HPDE6-E6E7 (cell line): ENCODE data around the gene FBLIM1.
"Not testable (repeated sequence)": the region's sequence is repeated elsewhere in the genome, so short reads cannot be mapped to it uniquely, and the experiment has no call there.

Experiments
- DNase-seq: peaks from one replicate; pipeline ENCODE4 v3.0.0; 2011; ENCODE audit warnings: missing footprints; ENCODE audit errors: extremely low spot score

The FBLIM1 gene

DNA sequence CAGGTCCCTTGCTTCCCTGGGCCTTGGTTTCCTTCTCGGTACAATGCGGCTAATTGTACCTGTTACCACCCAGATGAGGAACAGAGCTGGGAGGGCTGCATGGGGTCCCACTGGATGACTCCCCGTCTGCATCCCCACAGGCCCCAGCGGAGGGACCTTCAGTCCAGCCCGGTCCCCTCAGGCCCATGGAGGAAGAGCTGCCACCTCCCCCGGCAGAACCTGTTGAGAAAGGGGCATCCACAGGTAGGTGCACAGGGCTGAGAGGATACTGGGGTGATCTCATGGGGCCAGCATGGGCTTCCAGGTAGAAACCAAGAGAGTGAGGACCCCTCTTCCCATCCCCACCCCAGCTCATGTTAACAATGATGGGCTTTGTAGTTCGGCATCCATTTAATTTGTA, 9.8 kb downstream of the FBLIM1 start:
- DNase-seq: no peak

GRCh38 chr1:15770313-15770962, 11.8 kb downstream of the FBLIM1 start:
- no peak for DNase-seq

DNA sequence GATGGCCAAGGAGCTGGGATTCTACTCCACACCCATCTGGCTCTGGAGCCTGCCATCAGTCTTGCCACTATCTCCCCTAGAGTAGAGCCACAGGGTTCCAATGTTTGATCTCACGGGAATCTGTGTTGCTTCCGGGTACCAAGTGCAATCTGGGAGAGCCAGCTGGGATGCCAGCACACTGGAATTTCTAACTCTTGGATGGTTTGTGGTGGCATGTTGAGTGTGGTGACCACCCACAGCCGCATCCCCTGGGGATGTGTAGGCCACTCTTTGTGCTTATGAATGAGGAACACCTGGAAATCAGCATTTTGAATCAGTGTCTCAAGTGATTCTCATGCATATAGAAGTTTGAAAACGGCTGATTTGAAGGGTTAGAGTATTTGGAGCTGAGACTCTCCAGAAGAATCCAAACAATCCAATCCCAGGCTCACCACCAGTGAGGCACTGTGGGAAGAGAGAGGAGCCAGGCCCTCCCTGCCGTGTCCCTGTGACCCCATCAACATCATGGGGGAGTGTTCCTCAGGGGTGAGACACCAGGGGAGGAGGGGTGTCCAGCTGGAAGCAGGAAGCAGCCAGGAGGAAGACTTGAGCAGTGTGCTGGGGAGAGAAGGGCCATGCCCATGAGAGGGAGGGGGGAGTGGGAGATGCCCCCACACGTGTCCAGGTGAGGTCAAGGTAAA, 13.4 kb downstream of the FBLIM1 start:
- DNase-seq: no peak

- DNase-seq: no peak
Measured at GRCh38 chr1:15775706-15776105, 17.1 kb downstream of the FBLIM1 start.

DNA sequence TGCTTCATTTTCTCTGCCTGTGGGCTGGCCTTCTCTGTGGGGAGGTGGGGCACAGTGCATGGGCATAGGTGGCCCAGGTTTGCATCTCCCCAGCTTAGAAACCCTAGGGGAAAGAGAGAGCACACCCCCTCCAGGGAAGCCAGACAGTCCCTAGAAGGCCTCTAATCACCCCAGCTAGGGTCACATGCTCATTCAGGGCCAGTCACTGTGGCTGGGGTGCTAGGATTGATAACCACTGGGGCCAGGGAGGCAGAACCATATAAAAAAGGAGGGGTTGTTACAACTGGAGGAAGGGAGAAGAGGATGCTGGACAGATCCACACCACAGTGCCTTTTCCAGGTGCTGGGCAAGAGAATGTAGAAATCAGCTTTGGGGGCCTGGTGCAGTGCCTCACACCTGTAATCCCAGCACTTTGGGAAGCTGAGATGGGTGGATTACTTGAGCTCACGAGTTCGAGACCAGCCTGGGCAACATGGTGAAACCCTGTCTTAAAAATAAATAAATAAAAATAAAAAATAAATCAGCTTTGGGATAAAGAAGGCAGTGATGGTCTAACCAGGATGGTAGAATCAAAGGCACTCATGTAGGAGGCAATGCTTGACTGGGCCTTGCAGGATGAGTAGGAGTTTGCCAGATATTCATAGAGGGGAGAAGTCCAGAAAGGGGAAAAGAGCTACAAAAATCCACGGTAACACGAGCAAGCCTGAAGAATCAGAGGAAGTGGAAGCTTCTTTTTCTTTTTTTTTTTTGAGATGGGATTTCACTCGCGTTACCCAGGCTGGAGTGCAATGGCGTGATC, 19.5 kb downstream of the FBLIM1 start:
- no peak for DNase-seq

DNA sequence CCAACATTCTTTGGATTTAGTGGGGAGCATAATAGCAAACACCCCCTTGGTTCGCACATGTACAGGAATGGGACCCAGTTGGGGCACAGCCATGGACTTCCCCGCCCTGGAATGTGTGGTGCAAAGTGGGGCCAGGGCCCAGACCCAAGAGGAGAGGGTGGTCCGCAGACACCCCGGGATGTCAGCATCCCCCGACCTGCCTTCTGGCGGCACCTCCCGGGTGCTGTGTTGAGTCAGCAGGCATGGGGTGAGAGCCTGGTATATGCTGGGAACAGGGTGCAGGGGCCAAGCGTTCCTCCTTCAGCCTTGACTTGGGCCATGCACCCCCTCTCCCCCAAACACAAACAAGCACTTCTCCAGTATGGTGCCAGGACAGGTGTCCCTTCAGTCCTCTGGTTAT, 27.1 kb downstream of the FBLIM1 start:
- DNase-seq: no peak

DNA sequence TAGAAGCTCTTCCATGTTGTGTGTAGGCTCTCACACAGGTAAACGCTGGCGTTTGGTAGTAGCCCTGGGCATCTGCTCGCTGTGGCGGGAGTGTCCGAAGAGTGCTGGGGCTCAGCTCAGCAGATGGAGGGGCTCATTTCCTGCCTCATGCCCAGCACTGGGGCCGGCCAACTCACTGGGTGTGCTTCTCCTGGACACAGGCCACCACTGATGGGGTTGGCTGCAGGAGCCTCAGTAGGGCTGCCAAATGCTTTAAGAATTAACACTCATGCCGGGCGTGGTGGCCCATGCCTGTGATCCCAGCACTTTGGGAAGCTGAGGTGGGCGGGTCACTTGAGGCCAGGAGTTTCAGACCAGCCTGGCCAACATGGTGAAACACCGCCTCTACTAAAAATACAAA, 28.0 kb downstream of the FBLIM1 start:
- no peak for DNase-seq

- peak; percentile 67 for DNase-seq
Measured at GRCh38 chr1:15788624-15789301, 30.2 kb downstream of the FBLIM1 start.

GRCh38 chr1:15796086-15796462, 37.5 kb downstream of the FBLIM1 start:
- DNase-seq: no peak

GRCh38 chr1:15797614-15798390, 39.2 kb downstream of the FBLIM1 start:
- DNase-seq: no peak

GRCh38 chr1:15799004-15799867, 40.6 kb downstream of the FBLIM1 start:
- DNase-seq: peak; percentile 94

- peak; percentile 87 for DNase-seq
Measured at GRCh38 chr1:15799928-15800835, 41.6 kb downstream of the FBLIM1 start.

- DNase-seq: no peak
Measured at GRCh38 chr1:15802234-15802965, 43.8 kb downstream of the FBLIM1 start.

DNA sequence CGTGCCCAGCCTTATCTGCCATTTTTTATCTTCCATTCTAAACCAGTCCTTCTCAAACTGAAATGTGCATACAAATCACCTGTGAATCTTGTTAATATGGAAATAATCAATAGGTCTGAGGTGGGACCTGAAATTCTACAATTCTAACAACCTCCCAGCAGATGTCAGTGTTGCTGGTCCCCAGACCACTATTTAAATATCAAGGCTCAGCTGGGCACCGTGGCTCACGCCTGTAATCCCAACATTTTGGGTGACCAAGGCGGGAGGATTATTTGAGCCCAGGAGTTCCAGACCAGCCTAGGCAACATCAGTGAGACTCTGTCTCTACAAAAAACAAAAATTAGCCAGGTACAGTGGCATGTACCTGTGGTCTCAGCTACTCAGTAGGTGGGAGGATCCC, 44.8 kb downstream of the FBLIM1 start:
- no peak for DNase-seq

DNA sequence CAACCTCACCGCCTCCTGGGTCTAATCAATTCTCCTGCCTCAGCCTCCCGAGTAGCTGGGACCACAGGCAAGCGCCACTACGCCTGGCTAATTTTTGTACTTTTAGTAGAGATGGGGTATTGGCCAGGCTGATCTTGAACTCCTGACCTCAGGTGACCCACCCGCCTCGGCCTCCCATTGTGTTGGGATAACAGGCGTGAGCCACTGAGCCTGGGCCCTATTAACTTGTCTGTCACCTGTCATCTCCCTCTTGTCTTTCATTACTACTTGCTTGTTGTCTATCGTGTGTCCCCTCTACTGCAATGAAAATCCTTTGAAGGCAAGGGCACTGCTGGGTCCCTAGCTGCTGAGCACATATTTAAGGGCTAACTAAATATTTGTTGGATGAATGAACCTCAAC, 45.5 kb downstream of the FBLIM1 start:
- no peak for DNase-seq

DNA sequence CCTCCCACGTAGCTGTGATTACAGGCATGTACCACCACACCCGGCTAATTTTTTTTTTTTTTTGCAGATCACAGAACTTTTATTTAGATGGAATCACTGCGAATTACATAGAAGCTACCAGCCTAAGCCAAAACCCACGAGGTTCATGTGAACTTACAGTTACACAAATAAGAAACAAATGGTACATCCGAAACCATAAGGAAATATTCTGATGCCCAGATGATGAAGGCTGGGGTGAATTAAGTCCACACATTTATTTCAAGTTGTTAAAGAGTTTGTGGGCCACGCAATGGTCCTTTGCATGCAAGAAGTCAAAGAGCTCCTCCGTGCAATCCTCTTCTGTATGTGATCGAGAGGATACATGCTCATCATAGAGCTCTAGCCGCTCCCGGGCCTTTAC, 48.5 kb downstream of the FBLIM1 start:
- DNase-seq: no peak

- DNase-seq: not testable (repeated sequence)
Measured at GRCh38 chr1:15807549-15807948, 49.0 kb downstream of the FBLIM1 start, which contains the start of gene UQCRHL. TSS of gene UQCRHL (minus strand) at chr1:15807649. CDS start at chr1:15807649, 0 bp downstream.

- no peak for DNase-seq
Measured at GRCh38 chr1:15808955-15809354, 50.4 kb downstream of the FBLIM1 start.

DNA sequence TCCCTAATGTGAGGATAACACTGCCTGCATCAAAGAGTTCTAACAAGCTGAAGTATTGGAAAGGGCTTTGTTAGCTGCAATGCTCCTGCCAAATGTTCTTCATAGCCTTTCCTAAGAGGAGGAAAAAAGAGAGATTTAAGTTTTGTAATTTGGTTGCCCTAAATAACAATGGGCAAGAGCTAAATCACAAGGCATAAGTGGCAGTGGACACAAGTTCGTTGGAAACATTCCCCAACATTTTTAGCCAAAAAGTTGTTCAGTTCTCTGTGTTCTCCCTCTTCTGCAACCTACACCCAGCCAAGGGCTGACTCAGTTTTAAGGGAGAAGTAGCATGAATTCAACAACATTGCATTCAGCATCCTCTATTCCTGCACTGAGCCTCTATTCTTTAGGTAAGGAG, 51.5 kb downstream of the FBLIM1 start:
- no peak for DNase-seq
